GM12892 (cell line): ENCODE data around the gene SLC5A5.

ENCODE experiments used
- POLR2A ChIP-seq: IDR thresholded peaks from 2 replicates; pipeline ENCODE4 v1.6.1; 2011; ENCODE audit warnings: low read depth, low read length, control low read depth
- POLR2AphosphoS5 ChIP-seq: IDR thresholded peaks from 2 replicates; pipeline ENCODE4 v1.6.1; 2011; ENCODE audit warnings: low read depth, low read length, control low read depth

DNA sequence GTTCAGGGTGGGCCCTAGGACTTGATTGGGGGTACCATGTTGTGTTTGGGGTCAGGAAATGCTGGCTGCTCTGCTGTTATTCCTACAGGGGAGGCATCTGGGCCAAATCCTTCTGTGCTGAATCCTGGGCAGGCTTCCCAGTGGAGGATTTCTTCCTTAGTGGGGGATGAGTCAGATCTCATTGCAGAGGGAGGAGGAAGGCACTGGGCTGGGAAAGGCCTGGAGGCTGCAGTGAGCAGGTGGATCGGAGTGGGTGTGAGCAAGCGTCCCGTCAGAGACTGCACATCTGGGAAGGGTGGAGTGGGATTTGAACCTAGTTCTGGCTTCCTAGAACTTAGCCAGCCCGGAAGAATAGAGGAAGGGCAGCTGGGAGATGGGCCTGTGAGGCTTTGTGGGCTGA lies 72.6 kb downstream of the SLC5A5 start:
- TF ChIP-seq POLR2AphosphoS5: no peak
- TF ChIP-seq POLR2A: no peak
